GM21515 (cell line): ENCODE results near the gene CUZD1.

ENCODE experiments used
- ATAC-seq: cut with Tn5 transposase; IDR thresholded peaks from one replicate; pipeline ENCODE4 v1.9.1; 2021; ENCODE audit not compliant: unreplicated experiment

Gene CUZD1

GRCh38 chr10:122822973-122823690, 22.5 kb downstream of the CUZD1 start:
- no peak for ATAC-seq

GRCh38 chr10:122821808-122822207, 23.8 kb downstream of the CUZD1 start:
- no peak for ATAC-seq

- no peak for ATAC-seq
Observed at GRCh38 chr10:122815458-122815857, 30.2 kb downstream of the CUZD1 start.

DNA sequence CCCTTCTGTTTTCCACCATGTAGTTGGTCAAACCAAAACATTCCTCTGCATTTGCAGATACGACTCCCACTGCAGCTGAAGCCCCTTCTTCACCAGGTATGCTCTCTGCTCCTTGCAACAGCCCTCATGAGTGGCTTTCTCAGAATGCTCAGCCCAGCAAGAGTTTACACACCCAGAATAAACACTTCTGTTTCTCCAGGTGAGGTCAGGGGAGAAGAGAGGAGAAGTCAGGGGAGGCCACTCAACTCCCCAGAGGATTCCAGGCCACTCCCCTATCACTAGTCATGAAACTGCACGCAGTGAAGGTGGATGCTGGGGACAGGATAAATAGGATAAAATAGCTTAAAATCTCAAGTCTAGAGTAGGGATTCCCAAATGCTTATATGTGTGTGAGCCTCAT, 31.2 kb downstream of the CUZD1 start:
- no peak for ATAC-seq

GRCh38 chr10:122812751-122813150, 32.9 kb downstream of the CUZD1 start:
- no peak for ATAC-seq

DNA sequence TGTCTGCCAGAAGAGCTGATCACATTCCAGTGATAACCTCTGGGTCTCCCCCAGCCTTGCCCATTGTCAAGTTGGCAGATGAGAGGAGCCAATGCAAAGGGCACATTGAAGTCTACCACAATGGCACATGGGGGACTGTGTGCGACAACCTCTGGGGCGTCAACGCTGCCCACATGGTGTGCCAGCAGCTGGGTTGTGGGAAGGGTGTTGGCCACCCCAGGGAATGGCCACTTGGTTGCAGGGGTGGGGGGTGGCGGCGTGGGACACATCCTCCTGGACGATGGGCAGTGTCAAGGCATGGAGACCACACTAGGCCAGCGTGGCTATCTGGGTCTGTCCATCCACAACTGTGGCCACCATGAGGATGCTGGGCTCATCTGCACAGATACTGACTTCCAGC, 43.4 kb downstream of the CUZD1 start:
- no peak for ATAC-seq

- ATAC-seq, result no peak
Observed at GRCh38 chr10:122798704-122799231, 46.9 kb downstream of the CUZD1 start.

DNA sequence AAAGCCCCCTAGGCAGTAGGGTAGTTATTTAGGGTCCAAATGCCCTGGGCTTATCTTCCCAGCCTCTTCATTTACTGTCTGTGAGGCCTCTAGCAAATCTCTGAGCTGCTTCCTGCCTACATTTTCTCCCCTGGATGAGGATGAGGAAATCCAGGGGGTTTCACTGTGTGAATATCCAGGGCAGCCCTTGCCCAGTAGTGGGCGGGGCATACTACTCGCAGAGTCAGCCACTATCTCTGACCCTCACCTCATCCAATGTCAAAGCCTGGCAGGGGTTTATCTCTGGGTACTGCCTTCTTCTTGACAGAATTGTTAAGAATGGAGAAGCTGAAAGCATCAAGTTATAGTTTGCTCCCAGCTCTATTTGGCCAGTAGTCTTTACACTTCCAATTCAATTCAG, 48.9 kb downstream of the CUZD1 start:
- ATAC-seq, result no peak

- no peak for ATAC-seq
Observed at GRCh38 chr10:122795924-122796323, 49.7 kb downstream of the CUZD1 start.

DNA sequence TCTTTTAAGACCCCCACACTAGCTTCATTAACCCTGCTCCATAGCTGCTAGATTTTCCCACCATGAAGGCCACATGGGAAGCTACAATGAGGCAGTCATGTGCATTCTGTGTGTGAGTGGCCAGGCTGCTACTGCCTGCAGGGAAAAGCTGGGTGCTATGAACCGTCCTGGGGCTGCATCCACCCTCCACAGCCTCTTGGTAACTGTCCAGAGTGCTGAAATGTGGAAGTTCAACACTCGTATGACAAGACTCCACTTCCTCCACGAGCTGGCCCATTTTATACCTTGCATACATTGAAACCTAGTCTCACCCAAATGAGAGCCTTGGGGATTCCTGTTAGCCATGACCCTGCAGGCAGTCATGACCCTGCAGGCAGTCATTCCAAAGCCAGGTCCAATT, 59.4 kb downstream of the CUZD1 start:
- ATAC-seq, result no peak

- no peak for ATAC-seq
Observed at GRCh38 chr10:122782911-122783310, 62.7 kb downstream of the CUZD1 start.
